Stimulated activated naive B cell treated with anti-CD40 and anti-IgM and Interleukin-4, amounts not matched to agents 10 μg/mL and 1 μg/mL and 100 μg/mL, for 72 hours (primary cell): Measurements from ENCODE around the gene GRAMD2A.

ENCODE experiments used
- ATAC-seq, 2 donors: fragments of 150-1000 bp; cut with Tn5 transposase; replicated peaks; 2 replicates each; pipeline ENCODE4 v1.10.0; 2021; ENCODE audit warnings: moderate library complexity in 1 of 2
- DNase-seq: peaks from one replicate; pipeline ENCODE4 v3.0.0; 2021
- H3K27ac Mint-ChIP-seq: one replicate; pipeline ENCODE4 v1.8.0; 2022; ENCODE audit warnings: mild to moderate bottlenecking, mixed read lengths
- H3K27me3 Mint-ChIP-seq, 2 donors: one replicate each; pipeline ENCODE4 v1.8.0; 2022; ENCODE audit warnings: mixed read lengths in 2 of 2
- H3K36me3 Mint-ChIP-seq, 2 donors: one replicate each; pipeline ENCODE4 v1.8.0; 2022; ENCODE audit warnings: mixed read lengths in 2 of 2, mild to moderate bottlenecking in 1 of 2
- H3K4me1 Mint-ChIP-seq, 2 donors: one replicate each; pipeline ENCODE4 v1.8.0; 2022; ENCODE audit warnings: mixed read lengths in 2 of 2, mild to moderate bottlenecking in 1 of 2
- H3K4me3 Mint-ChIP-seq, 2 donors: one replicate each; pipeline ENCODE4 v1.8.0; 2022; ENCODE audit warnings: mild to moderate bottlenecking in 2 of 2, mixed read lengths in 2 of 2, moderate library complexity in 1 of 2
- H3K9me3 Mint-ChIP-seq, 2 donors: one replicate each; pipeline ENCODE4 v1.8.0; 2022; ENCODE audit warnings: mixed read lengths in 2 of 2, mild to moderate bottlenecking in 1 of 2

GRAMD2A gene

DNA sequence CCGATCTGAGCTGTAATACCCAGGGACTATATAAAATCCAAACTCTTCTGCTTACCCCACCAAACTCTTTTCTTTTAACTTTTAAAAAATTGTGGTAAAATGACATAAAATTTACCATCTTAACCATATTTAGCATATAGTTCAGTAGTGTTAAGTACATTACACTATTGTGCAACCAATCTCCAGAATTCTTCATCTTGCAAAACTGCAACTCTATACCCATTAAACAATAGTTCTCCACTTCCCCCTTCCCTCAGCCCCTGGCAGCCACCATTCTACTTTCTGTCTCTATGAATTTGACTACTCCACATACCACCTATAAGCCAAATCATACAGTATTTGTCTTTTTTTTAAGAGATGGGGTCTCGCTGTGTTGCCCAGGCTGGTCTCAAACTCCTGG lies 40.7 kb downstream of the GRAMD2A start:
- Mint-ChIP-seq H3K4me3 (no peak overlapping the region), H3K4me1 (peaks cover 3 to 11% of the 10 kb centered on the region in 2 donors), H3K27me3 (peaks cover 5 to 9% of the 10 kb centered on the region in 2 donors), H3K27ac (no peak overlapping the region), H3K36me3 (no peaks in the 10 kb centered on the region), H3K9me3 (no peaks in the 10 kb centered on the region)
- ATAC-seq = no peak
- no peak for DNase-seq

DNA sequence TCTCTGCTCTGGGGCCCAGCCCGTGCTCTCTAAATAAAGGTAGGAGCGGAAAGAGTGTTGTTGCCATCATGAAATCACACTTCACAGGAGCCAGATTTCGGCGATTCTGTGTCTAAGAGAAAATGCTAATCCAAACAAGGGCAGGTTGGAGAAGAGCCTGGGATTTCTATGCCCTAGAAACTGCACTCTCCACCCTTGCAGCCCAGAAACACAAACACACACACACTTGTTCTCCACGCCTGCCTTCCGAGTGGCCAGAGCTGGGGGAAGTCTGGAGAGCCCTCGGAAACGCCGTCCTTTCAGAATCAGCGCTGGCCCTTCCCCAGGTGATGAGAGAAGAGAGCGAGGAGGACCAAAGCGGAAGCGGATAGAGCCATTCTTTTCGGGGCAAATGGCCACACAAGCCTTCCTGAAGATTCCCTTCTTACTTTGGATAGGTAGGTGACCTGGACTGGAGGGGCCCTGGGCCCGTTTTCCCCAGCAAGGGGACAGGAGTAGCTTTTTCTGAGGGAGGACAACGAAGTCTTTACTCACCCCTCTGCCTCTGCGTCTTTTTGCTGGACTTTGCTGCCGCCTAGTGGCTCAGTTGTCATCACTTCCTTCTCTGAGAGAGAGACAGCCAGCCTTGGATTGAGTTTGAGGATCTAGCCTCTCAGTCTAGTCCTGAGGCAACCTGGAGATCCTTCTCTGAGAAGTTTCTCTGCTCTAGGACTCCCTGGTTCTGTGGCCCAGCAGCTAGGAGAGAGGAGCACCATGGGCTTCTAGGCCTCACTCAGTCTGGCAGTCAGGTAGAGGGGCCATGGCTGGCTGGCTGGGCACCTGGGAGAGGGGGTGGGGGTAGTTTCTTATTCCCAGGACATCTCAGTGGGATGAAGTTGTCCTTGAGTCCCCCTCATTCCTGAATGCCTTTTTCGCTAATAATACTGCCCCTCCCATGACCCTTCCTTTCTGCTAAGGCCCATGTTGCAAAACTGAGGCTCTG lies 41.7 kb downstream of the GRAMD2A start:
- ATAC-seq (peak; percentile 98), DNase-seq (peak; percentile 64)
- peaks cover 3 to 11% of the 10 kb centered on the region in 2 donors for H3K4me1 Mint-ChIP-seq
- peak overlapping the region; percentile 56 for H3K27ac Mint-ChIP-seq
- peaks cover 7 to 14% of the 10 kb centered on the region in 2 donors for H3K27me3 Mint-ChIP-seq
- H3K4me3 Mint-ChIP-seq = peak overlapping the region; percentile 87 to 92
- no peaks in the 10 kb centered on the region for H3K36me3 Mint-ChIP-seq
- H3K9me3 Mint-ChIP-seq = no peaks in the 10 kb centered on the region

DNA sequence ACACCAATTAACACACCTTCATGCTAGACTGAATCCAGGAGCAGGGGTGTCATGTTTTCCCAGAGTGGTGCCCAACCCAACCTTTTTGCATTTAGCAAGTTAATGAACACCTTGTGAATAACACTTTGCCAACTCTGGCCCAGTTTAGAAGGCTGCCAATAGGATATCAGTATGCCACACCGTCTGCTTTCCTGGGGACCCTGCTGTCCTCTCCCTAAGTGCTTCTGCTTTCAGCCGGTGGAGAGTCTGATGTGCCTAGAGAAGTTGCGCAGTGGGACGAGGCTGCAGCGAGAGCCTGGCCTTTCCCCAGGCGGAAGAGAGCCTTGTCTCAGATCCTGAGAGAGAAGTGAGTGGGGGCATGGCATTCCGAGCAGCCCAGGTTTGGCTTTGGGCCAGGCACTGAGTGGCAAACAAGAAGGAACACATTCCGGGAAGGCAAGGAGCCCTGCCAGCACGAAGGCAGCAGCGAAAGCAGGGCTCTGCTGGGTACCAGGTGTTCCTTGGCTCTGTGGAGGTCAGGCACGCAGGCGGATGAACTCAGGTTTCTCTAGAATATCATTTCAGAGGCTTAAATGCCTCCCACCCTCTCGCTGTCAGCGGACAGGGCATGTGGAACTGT lies 42.5 kb downstream of the GRAMD2A start:
- peaks cover 3 to 11% of the 10 kb centered on the region in 2 donors for H3K4me1 Mint-ChIP-seq
- peak overlapping the region; percentile 87 to 92 for H3K4me3 Mint-ChIP-seq
- H3K36me3 Mint-ChIP-seq = no peaks in the 10 kb centered on the region
- no peak overlapping the region for H3K27ac Mint-ChIP-seq
- DNase-seq (no peak), ATAC-seq (no peak)
- H3K9me3 Mint-ChIP-seq = no peaks in the 10 kb centered on the region
- peaks cover 11 to 18% of the 10 kb centered on the region in 2 donors for H3K27me3 Mint-ChIP-seq

DNA sequence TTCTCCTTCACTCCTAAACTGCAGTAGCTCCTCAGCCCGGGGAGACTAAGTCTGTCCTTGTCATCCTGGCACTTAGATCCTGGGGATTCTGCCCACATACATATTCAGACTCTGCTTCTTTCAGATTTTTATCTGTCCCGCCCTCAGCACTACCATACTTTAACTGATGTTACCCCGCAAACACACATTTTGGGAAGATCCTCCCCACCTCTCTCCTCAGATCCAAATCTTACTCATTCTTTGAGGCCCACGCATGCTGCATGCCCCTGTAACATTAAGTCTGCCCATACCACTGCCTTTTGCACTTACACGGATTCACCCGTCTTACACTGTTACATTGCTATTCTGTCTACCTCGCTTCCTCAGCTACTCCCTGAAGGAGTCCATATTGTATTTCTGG lies 43.3 kb downstream of the GRAMD2A start:
- Mint-ChIP-seq H3K27ac (no peak overlapping the region), H3K36me3 (no peaks in the 10 kb centered on the region), H3K27me3 (peaks cover 11 to 18% of the 10 kb centered on the region in 2 donors), H3K4me1 (peaks cover 3 to 11% of the 10 kb centered on the region in 2 donors), H3K4me3 (no peak overlapping the region), H3K9me3 (no peaks in the 10 kb centered on the region)
- DNase-seq (no peak), ATAC-seq (no peak)

DNA sequence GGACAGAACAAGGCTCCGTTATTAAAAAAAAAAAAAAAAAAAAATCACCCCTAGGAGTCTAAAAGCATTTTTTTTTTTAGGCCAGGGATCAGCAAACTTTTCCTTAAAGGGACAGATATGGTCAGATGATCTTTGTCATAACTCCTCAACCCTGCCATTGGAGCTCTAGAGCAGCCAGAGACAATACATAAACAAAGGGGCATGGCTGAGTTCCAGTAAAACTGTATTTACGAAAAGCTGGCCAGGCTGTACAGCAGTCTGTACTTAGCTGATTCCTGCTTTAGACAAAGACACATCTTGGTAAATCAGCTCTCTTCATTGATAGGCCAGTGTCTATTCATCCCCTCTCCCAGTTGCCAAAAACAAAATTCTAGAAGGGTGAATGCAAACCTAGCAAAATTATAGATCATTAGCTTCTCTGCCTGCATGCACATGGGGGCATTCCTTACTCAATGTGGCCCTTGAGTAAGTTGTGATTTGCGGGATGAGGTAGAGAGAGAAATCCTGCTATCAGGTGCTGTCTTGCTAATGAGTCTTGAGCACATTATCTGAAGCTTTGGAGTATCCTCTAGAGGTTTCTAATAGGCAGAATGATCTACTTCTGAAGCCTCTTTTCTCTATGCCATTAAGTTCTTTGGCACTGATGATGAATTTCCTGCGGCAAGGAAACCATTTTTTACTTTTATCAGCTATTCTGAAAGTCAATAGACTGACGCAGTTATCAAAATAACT lies 44.2 kb downstream of the GRAMD2A start:
- Mint-ChIP-seq H3K27me3 (peaks cover 11 to 12% of the 10 kb centered on the region in 2 donors), H3K27ac (no peak overlapping the region), H3K4me3 (no peak overlapping the region), H3K9me3 (no peaks in the 10 kb centered on the region), H3K36me3 (no peaks in the 10 kb centered on the region), H3K4me1 (peaks cover 3 to 11% of the 10 kb centered on the region in 2 donors)
- ATAC-seq (no peak), DNase-seq (no peak)

DNA sequence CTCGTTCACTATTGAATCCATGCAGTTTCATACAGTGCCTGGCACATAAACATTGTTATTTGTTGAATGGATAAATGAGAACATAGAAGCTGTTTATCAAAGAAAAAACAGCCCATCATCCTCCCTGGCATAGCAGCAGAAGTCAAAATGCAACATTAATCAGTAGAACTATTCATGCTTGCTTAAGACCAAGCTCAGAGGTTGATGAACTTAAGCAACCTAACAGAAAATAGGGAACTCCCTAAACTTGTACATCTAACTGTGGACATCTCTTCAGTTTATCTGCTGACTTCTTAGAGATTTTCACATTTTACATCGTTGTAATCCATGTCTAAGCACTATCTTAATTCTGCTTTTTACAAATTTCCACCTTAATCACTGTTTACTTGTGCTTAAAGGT lies 50.2 kb downstream of the GRAMD2A start:
- H3K9me3 Mint-ChIP-seq = no peaks in the 10 kb centered on the region

DNA sequence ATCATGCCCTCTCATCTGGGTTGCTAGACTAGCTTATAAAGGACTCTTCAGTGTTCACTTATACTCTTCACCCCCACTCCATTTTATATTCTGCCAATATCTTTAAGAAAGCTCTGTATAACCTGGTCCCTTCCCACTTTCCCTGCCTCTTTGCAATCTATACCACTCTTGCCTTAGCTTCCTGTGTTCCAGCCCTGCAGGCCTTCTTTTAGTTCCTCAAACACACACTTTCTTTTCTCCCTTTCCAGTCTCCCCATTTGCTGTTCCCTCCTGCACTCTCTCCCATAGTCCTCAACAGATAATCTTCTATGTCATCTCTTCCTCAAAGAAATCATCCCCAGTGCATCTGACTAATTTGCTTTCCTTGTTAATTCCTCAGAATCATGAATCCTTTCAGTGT lies 50.7 kb downstream of the GRAMD2A start:
- Mint-ChIP-seq H3K4me1 (no peaks in the 10 kb centered on the region), H3K36me3 (no peaks in the 10 kb centered on the region), H3K27me3 (peaks cover 6 to 15% of the 10 kb centered on the region in 2 donors), H3K4me3 (no peak overlapping the region), H3K27ac (no peak overlapping the region), H3K9me3 (no peaks in the 10 kb centered on the region)
- no peak for ATAC-seq
- no peak for DNase-seq

More for the DNA sequence above, 50.2 kb downstream of the GRAMD2A start:
- H3K4me1 Mint-ChIP-seq = no peaks in the 10 kb centered on the region
- no peak overlapping the region for H3K4me3 Mint-ChIP-seq
- H3K27ac Mint-ChIP-seq = no peak overlapping the region
- H3K36me3 Mint-ChIP-seq = no peaks in the 10 kb centered on the region
- no peak for DNase-seq
- H3K27me3 Mint-ChIP-seq = peaks cover 6 to 15% of the 10 kb centered on the region in 2 donors
- no peak for ATAC-seq

DNA sequence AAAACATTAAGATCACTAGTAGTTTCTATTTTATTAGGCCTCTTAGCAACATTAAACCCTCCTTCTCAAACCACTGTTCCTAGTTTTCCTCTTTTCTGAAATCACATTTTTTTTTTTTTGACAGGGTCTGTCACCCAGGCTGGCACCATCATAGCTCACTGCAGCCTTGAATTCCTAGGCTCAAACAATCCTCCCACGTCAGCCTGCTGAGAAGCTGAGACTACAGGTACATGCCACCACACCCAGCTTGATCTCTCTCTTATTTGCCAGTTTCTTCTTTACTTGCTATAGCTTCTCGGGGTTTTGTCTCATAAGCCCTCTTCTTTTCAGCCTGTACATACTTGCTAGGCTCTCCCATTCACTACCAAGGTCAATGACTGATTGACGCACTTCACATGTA lies 51.4 kb downstream of the GRAMD2A start:
- H3K9me3 Mint-ChIP-seq = no peaks in the 10 kb centered on the region
- no peak overlapping the region for H3K27ac Mint-ChIP-seq
- H3K36me3 Mint-ChIP-seq = no peaks in the 10 kb centered on the region
- peaks cover 6 to 12% of the 10 kb centered on the region in 2 donors for H3K27me3 Mint-ChIP-seq
- DNase-seq = no peak
- peaks cover 4 to 6% of the 10 kb centered on the region in 2 donors for H3K4me1 Mint-ChIP-seq
- no peak overlapping the region for H3K4me3 Mint-ChIP-seq
- ATAC-seq = no peak

DNA sequence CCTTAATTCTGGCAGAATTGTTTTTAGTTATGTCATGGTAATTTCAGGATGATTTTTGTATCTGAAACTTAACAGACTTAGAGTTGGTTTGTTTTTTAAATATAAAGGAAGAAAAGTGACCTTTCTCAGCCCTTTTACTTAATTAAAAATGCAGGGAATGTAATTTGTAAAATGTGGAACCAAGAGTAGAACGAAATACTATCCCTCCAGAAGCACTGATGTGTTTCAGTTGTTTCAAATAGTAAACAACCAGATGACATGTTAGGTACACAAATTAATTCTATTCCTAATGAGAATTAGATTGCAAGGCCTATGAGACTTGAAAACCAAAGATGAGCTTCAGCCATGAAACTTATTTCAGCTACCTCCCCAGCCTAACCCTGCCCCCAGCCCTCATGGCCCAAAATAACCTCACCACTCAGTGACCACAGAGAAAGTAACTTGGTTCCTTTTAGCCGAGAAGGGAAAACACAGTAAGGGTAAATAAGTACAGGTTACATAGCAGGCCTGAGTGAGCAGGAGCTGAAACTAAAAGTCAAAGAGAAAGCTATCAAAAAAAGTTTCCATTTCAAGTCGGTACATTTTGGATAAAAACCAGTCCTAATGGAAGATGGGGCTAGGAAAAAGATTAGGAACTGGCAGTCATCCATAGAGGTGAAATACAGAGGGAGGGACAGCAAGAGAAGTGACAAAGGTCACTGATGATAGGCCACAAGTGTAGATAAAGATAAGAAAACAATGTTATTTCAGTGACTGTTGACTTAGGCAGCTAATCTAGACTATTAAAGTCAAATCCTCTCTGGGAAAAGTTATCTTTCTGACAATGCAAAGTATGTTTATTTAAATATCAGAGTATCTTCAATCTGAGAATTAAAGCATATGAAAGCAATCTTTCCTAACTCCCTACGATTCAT lies 56.2 kb downstream of the GRAMD2A start:
- peak overlapping the region; percentile 65 to 66 for H3K4me3 Mint-ChIP-seq
- H3K4me1 Mint-ChIP-seq = peaks cover 8 to 16% of the 10 kb centered on the region in 2 donors
- peak; percentile 100 for ATAC-seq

DNA sequence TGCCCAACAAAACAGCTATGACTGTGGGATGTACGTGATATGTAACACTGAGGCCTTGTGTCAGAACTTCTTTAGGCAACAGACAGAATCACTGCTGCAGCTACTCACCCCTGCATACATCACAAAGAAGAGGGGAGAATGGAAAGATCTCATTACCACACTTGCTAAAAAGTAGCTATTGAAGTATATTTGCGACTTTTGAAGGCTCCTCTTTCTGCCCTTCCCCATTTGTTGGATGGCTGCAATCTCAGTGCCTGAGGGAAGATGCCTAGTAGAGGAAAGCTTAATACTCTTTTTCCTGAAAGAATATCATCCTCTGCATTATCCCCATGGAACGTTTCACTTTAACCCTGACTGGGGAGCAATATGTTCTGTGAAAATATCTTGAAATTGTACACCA lies 57.5 kb downstream of the GRAMD2A start:
- Mint-ChIP-seq H3K4me1 (peaks cover 8 to 16% of the 10 kb centered on the region in 2 donors), H3K36me3 (no peaks in the 10 kb centered on the region), H3K9me3 (no peaks in the 10 kb centered on the region)

More for the DNA sequence above, 56.2 kb downstream of the GRAMD2A start:
- no peaks in the 10 kb centered on the region for H3K36me3 Mint-ChIP-seq
- no peaks in the 10 kb centered on the region for H3K9me3 Mint-ChIP-seq
- H3K27me3 Mint-ChIP-seq = peaks cover 0 to 6% of the 10 kb centered on the region in 2 donors
- peak; percentile 54 for DNase-seq
- peak overlapping the region; percentile 92 for H3K27ac Mint-ChIP-seq

DNA sequence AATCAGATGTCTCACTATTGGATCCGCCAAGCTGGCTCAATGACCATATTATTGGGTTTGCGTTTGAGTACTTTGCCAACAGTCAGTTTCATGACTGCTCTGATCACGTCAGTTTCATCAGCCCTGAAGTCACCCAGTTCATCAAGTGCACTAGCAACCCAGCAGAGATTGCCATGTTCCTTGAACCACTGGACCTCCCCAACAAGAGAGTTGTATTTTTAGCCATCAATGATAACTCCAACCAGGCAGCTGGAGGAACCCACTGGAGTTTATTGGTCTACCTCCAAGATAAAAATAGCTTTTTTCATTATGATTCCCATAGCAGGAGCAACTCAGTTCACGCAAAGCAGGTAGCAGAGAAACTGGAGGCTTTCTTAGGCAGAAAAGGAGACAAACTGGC lies 57.9 kb downstream of the GRAMD2A start:
- Mint-ChIP-seq H3K27me3 (no peaks in the 10 kb centered on the region), H3K36me3 (no peaks in the 10 kb centered on the region), H3K4me3 (no peak overlapping the region), H3K9me3 (no peaks in the 10 kb centered on the region), H3K4me1 (peaks cover 8 to 16% of the 10 kb centered on the region in 2 donors), H3K27ac (no peak overlapping the region)
- DNase-seq = no peak
- ATAC-seq = no peak

More for the DNA sequence above, 57.5 kb downstream of the GRAMD2A start:
- H3K27me3 Mint-ChIP-seq = no peaks in the 10 kb centered on the region
- H3K4me3 Mint-ChIP-seq = no peak overlapping the region
- ATAC-seq (no peak), DNase-seq (no peak)
- no peak overlapping the region for H3K27ac Mint-ChIP-seq

DNA sequence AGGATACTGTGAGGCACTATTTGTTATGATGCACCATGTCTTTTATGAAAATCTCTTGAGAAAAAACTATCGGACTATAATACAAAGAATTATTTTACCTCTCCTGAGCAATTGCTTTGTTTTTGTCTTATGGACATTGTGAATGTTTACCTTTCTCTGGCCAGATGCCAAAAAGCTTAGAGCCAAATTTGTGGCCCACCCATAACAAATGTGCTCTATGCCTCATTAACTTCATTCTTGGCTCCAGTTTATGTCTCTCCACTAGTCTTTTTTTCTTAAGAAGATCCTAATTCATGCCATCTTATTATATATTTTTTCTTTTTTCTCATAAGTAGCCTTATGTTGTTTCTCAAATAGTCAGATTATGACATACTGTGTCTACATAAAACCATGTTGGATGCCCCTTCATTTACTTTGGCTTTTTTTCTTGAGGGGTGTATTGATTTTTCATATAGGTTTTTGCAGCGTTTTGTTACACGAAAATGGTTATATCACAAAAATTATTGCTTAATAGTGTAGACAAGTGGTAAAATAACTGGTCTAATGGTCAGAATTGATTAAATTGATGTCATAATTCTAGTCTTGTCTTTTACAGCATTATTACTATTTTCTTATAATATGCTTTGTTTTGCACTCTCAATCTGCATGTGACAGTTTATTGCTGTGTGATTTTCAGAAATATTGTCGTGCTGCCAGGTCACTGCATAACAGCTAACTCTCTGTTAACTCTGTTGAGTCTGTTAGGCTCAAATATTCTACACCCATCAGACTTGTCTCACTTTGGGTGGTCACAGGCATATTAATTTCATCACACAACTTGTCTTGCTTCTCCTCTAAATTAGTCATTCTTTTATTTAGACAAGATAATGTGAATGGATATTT lies 61.2 kb downstream of the GRAMD2A start:
- no peak overlapping the region for H3K27ac Mint-ChIP-seq
- no peaks in the 10 kb centered on the region for H3K27me3 Mint-ChIP-seq
- ATAC-seq = no peak
- H3K4me3 Mint-ChIP-seq = no peak overlapping the region
- H3K9me3 Mint-ChIP-seq = no peaks in the 10 kb centered on the region
- no peaks in the 10 kb centered on the region for H3K36me3 Mint-ChIP-seq
- no peak for DNase-seq
- H3K4me1 Mint-ChIP-seq = peaks cover 8 to 21% of the 10 kb centered on the region in 2 donors

DNA sequence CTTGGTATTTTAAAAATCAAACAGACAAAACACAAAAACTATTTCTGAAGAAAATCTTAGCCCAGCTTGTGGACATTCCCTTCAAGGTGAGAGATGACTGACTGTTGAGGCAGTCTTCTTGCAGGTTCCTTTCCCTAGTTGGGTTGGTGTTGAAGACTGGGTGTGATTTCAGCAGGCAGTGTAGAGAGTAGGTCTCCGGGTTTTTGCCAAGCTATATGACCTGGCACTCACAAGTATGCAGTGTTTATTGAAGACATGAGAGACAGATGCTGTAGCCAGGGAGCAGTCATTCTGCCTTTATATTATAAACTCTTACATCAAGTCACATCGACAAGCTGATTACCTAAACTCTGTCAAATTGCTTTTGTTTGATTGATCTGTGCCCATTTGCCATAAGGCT lies 61.9 kb downstream of the GRAMD2A start:
- H3K27ac Mint-ChIP-seq = no peak overlapping the region
- H3K36me3 Mint-ChIP-seq = no peaks in the 10 kb centered on the region
- DNase-seq = no peak
- H3K9me3 Mint-ChIP-seq = no peaks in the 10 kb centered on the region
- H3K4me3 Mint-ChIP-seq = no peak overlapping the region
- ATAC-seq = no peak
- no peaks in the 10 kb centered on the region for H3K27me3 Mint-ChIP-seq
- H3K4me1 Mint-ChIP-seq = peaks cover 3 to 14% of the 10 kb centered on the region in 2 donors
